Naive B cell (primary cell): Measurements from ENCODE around the gene FAAP20. TPM values are rescaled to one million over a fixed set of nuclear protein-coding genes. Genes with fewer than 3 reads are reported as not detected.

Experiments used
- ATAC-seq, 2 donors: fragments of 150-1000 bp; cut with Tn5 transposase; 2 replicates each; pipeline ENCODE4 v1.10.0; 2021; ENCODE audit warnings: low read depth in 2 of 2, mild to moderate bottlenecking in 2 of 2, moderate library complexity in 2 of 2
- DNase-seq: peaks from one replicate; pipeline ENCODE4 v3.0.0; 2022
- H3K27ac Mint-ChIP-seq, 6 donors: one replicate each; pipeline ENCODE4 v1.8.0; 2020 to 2022; ENCODE audit warnings: mild to moderate bottlenecking in 6 of 6, mixed read lengths in 6 of 6, moderate library complexity in 5 of 6, inconsistent platforms in 2 of 6
- H3K27me3 Mint-ChIP-seq, 3 donors: one replicate each; pipeline ENCODE4 v1.8.0; 2021 to 2022; ENCODE audit warnings: mixed read lengths in 3 of 3, mild to moderate bottlenecking in 1 of 3
- H3K36me3 Mint-ChIP-seq, 2 donors: one replicate each; pipeline ENCODE4 v1.8.0; 2020 to 2022; ENCODE audit warnings: mixed read lengths in 2 of 2, inconsistent platforms in 1 of 2, mild to moderate bottlenecking in 1 of 2
- H3K4me1 Mint-ChIP-seq, 3 donors: one replicate each; pipeline ENCODE4 v1.8.0; 2020 to 2022; ENCODE audit warnings: mixed read lengths in 3 of 3, inconsistent platforms in 1 of 3, mild to moderate bottlenecking in 1 of 3, moderate library complexity in 1 of 3
- H3K4me3 Mint-ChIP-seq, 8 donors: one replicate each; pipeline ENCODE4 v1.8.0; 2020 to 2022; ENCODE audit warnings: mild to moderate bottlenecking in 8 of 8, mixed read lengths in 8 of 8, moderate library complexity in 8 of 8, inconsistent platforms in 2 of 8
- H3K9me3 Mint-ChIP-seq, 7 donors: one replicate each; pipeline ENCODE4 v1.8.0; 2020 to 2022; ENCODE audit warnings: mixed read lengths in 7 of 7, mild to moderate bottlenecking in 5 of 7, inconsistent platforms in 2 of 7, moderate library complexity in 1 of 7
- polyA plus RNA-seq, 6 donors: library from polyadenylated mRNA; unstranded; fragments of 300-500 nt; fragmentation: Illumina TruSeq; gene quantifications; one replicate each; pipeline ENCODE4 v1.2.3, GENCODE V29; 2021; ENCODE audit warnings: low read depth in 6 of 6

The FAAP20 gene
- polyA plus RNA-seq, 6 donors from 2014 or later = 67.1 to 90.7 (median 77.7) TPM

GRCh38 chr1:2233997-2234761 lies 39.6 kb upstream of the FAAP20 start:
- DNase-seq (peak; percentile 76), ATAC-seq (peak; percentile 78 to 89)
- Mint-ChIP-seq H3K9me3 (no peaks in the 10 kb centered on the region), H3K27me3 (no peaks in the 10 kb centered on the region), H3K4me3 (peak overlapping the region; percentile 80 to 92 (median 87)), H3K36me3 (no peaks in the 10 kb centered on the region), H3K4me1 (peaks cover 58 to 87% (median 74%) of the 10 kb centered on the region in 3 donors), H3K27ac (peak overlapping the region; percentile 93 to 99 (median 96))

GRCh38 chr1:2233468-2233867 lies 38.9 kb upstream of the FAAP20 start:
- peak overlapping the region; percentile 40 to 92 (median 86) for H3K4me3 Mint-ChIP-seq
- no peak for DNase-seq
- H3K36me3 Mint-ChIP-seq = no peaks in the 10 kb centered on the region
- no peaks in the 10 kb centered on the region for H3K9me3 Mint-ChIP-seq
- no peak for ATAC-seq
- no peaks in the 10 kb centered on the region for H3K27me3 Mint-ChIP-seq
- peak overlapping the region in 5 of 6 donors; percentile 56 to 99 (median 96) for H3K27ac Mint-ChIP-seq
- peaks cover 62 to 87% (median 74%) of the 10 kb centered on the region in 3 donors for H3K4me1 Mint-ChIP-seq

DNA sequence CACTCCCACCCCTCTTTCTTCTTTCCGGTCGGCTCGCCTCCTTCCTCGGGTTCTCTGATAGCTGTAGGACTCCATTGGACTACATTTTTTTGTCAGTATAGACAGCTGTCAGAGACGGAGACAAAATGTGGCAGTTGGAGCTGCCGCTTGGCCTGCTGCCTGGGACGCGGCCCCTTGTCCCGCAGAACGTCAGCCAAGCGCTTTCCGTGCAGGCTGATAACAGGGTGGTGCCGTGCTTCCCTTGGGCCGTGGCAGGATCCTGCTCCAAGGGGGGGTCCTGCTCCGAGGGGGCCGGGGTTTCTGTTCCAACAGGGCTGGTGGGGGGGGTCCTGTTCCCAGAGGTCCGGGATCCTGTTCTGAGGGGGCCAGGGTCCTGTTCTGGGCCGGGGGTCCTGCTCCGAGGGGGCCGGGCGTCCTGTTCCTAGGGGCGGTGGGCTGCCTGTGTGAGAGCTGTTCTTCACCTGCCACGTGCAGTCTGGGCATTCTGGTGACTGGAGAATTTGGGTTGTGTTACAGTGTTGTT lies 38.4 kb upstream of the FAAP20 start:
- Mint-ChIP-seq H3K4me1 (peaks cover 62 to 87% (median 74%) of the 10 kb centered on the region in 3 donors), H3K4me3 (peak overlapping the region; percentile 60 to 96 (median 88)), H3K27me3 (no peaks in the 10 kb centered on the region), H3K36me3 (no peaks in the 10 kb centered on the region), H3K27ac (peak overlapping the region; percentile 56 to 99 (median 76)), H3K9me3 (no peaks in the 10 kb centered on the region)
- ATAC-seq = no peak
- DNase-seq = no peak

GRCh38 chr1:2232255-2232915 lies 37.8 kb upstream of the FAAP20 start:
- Mint-ChIP-seq H3K27ac (peak overlapping the region; percentile 51 to 96 (median 82)), H3K9me3 (no peaks in the 10 kb centered on the region), H3K27me3 (no peaks in the 10 kb centered on the region), H3K4me3 (peak overlapping the region; percentile 80 to 97 (median 95)), H3K36me3 (no peaks in the 10 kb centered on the region), H3K4me1 (peaks cover 61 to 84% (median 74%) of the 10 kb centered on the region in 3 donors)
- ATAC-seq = no peak
- no peak for DNase-seq

GRCh38 chr1:2231532-2232254 lies 37.1 kb upstream of the FAAP20 start:
- DNase-seq = no peak
- H3K36me3 Mint-ChIP-seq = no peaks in the 10 kb centered on the region
- ATAC-seq = no peak
- H3K9me3 Mint-ChIP-seq = no peaks in the 10 kb centered on the region
- peak overlapping the region in 4 of 6 donors; percentile 47 to 96 (median 74) for H3K27ac Mint-ChIP-seq
- H3K4me1 Mint-ChIP-seq = peaks cover 55 to 77% (median 73%) of the 10 kb centered on the region in 3 donors
- peak overlapping the region; percentile 80 to 97 (median 95) for H3K4me3 Mint-ChIP-seq
- no peaks in the 10 kb centered on the region for H3K27me3 Mint-ChIP-seq

- Mint-ChIP-seq H3K4me3 (peak overlapping the region; percentile 80 to 97 (median 95)), H3K4me1 (peaks cover 59 to 73% (median 71%) of the 10 kb centered on the region in 3 donors), H3K27me3 (no peaks in the 10 kb centered on the region), H3K27ac (peak overlapping the region; percentile 37 to 96 (median 82)), H3K9me3 (no peaks in the 10 kb centered on the region), H3K36me3 (no peaks in the 10 kb centered on the region)
- DNase-seq = no peak
- no peak for ATAC-seq
Measured at GRCh38 chr1:2230781-2231531, 36.4 kb upstream of the FAAP20 start.

DNA sequence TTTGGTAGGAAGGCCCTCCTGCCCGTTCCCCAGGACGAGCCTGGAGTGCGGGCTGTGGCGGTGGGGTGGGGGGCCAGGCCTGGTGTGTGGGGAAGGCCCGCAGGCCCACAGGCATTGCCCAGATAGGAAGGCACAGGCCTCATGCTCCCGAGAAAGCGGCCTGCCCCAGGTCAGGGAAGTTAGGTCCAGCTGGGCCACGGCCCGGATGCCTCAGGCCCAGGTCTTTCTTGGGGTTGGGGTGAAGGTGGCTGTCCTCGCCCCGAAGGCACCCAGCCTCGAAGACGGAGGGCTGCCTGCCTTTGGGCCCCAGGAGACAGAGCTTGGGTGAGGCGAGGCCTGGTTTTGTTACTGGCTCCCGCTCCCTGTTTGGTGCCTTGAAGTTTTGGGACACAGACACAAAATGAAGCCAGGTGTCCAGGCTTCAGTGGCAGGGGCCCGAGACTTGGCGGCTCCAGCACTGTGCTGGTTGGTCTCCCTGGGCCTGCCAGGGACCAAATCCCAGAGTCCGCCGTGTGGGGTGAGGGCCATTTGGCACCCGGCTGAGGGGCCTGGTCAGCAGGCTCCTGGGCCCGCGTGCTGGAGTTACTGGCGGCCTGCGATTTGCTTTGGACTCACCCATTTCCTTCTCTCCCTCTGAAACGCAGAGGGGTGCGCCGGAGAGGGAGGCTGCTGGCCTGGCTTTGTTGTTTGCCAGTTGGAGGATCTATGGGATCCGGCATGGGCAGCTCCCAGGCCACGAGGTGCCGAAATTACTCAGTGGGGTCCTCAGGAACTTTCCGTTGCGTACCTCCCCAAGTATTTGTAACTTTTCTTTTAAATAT lies 35.5 kb upstream of the FAAP20 start:
- no peaks in the 10 kb centered on the region for H3K36me3 Mint-ChIP-seq
- DNase-seq = no peak

DNA sequence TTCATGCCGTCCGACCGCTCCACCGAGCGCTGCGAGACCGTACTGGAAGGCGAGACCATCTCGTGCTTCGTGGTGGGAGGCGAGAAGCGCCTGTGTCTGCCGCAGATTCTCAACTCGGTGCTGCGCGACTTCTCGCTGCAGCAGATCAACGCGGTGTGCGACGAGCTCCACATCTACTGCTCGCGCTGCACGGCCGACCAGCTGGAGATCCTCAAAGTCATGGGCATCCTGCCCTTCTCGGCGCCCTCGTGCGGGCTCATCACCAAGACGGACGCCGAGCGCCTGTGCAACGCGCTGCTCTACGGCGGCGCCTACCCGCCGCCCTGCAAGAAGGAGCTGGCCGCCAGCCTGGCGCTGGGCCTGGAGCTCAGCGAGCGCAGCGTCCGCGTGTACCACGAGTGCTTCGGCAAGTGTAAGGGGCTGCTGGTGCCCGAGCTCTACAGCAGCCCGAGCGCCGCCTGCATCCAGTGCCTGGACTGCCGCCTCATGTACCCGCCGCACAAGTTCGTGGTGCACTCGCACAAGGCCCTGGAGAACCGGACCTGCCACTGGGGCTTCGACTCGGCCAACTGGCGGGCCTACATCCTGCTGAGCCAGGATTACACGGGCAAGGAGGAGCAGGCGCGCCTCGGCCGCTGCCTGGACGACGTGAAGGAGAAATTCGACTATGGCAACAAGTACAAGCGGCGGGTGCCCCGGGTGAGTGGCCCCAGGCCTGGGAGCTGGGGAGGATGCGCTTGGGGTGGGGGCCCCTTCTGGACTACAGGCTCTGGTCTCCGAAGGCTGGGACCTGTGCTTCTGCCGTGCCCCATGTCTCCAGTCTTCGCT lies 34.7 kb upstream of the FAAP20 start:
- Mint-ChIP-seq H3K27ac (peak overlapping the region; percentile 71 to 97 (median 88)), H3K4me1 (peaks cover 47 to 59% (median 59%) of the 10 kb centered on the region in 3 donors), H3K36me3 (no peaks in the 10 kb centered on the region), H3K4me3 (peak overlapping the region; percentile 80 to 97 (median 95)), H3K27me3 (no peaks in the 10 kb centered on the region), H3K9me3 (no peaks in the 10 kb centered on the region)
- ATAC-seq (peak; percentile 2 to 4), DNase-seq (peak; percentile 55)

More for the DNA sequence above, 35.5 kb upstream of the FAAP20 start:
- Mint-ChIP-seq H3K27me3 (no peaks in the 10 kb centered on the region), H3K27ac (peak overlapping the region in 3 of 6 donors; percentile 86 to 96 (median 90)), H3K9me3 (no peaks in the 10 kb centered on the region), H3K4me3 (peak overlapping the region; percentile 80 to 97 (median 95)), H3K4me1 (peaks cover 52 to 65% (median 63%) of the 10 kb centered on the region in 3 donors)
- no peak for ATAC-seq

DNA sequence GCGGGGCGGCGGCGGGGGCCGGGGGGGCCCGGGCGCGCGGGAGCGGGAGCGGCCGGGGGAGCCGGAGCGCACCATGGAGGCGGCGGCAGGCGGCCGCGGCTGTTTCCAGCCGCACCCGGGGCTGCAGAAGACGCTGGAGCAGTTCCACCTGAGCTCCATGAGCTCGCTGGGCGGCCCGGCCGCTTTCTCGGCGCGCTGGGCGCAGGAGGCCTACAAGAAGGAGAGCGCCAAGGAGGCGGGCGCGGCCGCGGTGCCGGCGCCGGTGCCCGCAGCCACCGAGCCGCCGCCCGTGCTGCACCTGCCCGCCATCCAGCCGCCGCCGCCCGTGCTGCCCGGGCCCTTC lies 34.1 kb upstream of the FAAP20 start:
- peaks cover 49 to 56% (median 55%) of the 10 kb centered on the region in 3 donors for H3K4me1 Mint-ChIP-seq
- no peaks in the 10 kb centered on the region for H3K36me3 Mint-ChIP-seq
- no peaks in the 10 kb centered on the region for H3K9me3 Mint-ChIP-seq
- ATAC-seq (no peak), DNase-seq (peak; percentile 45)
- no peaks in the 10 kb centered on the region for H3K27me3 Mint-ChIP-seq
- H3K4me3 Mint-ChIP-seq = peak overlapping the region; percentile 80 to 97 (median 95)
- peak overlapping the region in 4 of 6 donors; percentile 71 to 97 (median 88) for H3K27ac Mint-ChIP-seq

GRCh38 chr1:2228157-2228594 lies 33.6 kb upstream of the FAAP20 start, which contains the start of gene SKI:
TSS of gene SKI (plus strand) at chr1:2228319. CDS start at chr1:2228767, 448 bp downstream.
- Mint-ChIP-seq H3K36me3 (no peaks in the 10 kb centered on the region), H3K27ac (peak within 1 kb of the TSS; percentile 71 to 97 (median 87)), H3K4me1 (peaks cover 44 to 51% (median 50%) of the 10 kb centered on the region in 3 donors), H3K4me3 (peak within 1 kb of the TSS; percentile 80 to 97 (median 95)), H3K27me3 (no peaks in the 10 kb centered on the region), H3K9me3 (no peaks in the 10 kb centered on the region)
- DNase-seq (no peak), ATAC-seq (no peak)
